ENCODE results near the gene MINDY1.

DNA sequence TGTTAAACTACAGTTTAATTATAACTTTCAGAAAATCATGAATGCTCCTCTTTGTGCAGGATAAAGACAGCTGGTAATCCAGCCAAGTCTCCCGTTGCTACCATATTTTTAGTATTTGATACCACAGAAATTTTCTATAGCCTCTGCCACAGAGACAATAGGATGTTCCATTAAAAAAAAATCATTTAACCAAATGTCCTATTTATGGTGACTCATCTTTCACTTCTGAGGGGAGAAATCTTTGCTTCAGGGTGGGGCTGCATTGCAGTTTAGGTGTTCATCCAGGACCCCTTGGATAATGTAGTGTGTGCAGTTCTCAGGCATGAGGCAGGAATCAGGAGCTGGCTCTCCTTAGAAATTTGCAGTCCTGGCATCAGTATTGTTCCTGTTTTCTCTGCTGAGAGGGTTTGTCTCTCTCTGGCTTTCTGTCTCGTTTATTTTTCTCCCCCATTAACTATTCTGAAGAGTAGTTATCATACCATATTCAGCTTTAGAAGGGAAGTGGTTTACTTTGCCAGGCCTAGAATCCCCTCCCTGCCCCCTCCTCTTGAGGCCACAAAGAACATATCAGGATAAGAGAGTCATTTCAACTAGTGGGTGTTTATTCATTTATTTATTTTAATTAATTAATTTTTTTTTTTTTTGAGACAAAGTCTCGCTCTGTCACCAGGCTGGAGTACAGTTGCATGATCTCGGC lies 4.6 kb upstream of the MINDY1 start:
- TF ChIP-seq, protein P1, sequence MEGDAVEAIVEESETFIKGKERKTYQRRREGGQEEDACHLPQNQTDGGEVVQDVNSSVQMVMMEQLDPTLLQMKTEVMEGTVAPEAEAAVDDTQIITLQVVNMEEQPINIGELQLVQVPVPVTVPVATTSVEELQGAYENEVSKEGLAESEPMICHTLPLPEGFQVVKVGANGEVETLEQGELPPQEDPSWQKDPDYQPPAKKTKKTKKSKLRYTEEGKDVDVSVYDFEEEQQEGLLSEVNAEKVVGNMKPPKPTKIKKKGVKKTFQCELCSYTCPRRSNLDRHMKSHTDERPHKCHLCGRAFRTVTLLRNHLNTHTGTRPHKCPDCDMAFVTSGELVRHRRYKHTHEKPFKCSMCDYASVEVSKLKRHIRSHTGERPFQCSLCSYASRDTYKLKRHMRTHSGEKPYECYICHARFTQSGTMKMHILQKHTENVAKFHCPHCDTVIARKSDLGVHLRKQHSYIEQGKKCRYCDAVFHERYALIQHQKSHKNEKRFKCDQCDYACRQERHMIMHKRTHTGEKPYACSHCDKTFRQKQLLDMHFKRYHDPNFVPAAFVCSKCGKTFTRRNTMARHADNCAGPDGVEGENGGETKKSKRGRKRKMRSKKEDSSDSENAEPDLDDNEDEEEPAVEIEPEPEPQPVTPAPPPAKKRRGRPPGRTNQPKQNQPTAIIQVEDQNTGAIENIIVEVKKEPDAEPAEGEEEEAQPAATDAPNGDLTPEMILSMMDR (conservative IDR thresholded peaks at IDR 0.05; ENCODE audit: low read depth, low read length), result no peak
- TF ChIP-seq EZH2 (IDR thresholded peaks at IDR 0.05; ENCODE audit: borderline replicate concordance, low read depth, low read length, poor library complexity, severe bottlenecking), result no peak

All from A673 (cell line).